Gastrocnemius medialis (tissue), 4 donors: ENCODE data around the gene DAPK3.

Experiments used
- POLR2A ChIP-seq, 2 donors: fragments of 450-650 bp; IDR thresholded peaks; one replicate each; pipeline ENCODE4 v1.6.1; 2017; ENCODE audit warnings: antibody characterized with exemption in 2 of 2, mild to moderate bottlenecking in 2 of 2, moderate library complexity in 2 of 2
- TF ChIP-seq, protein P1 (sequence below), 5 experiments: fragments of 450-650 bp in 3 of 5; fragments of 200-600 bp in 2 of 5; sonication (generic) in 2 of 5; IDR thresholded peaks in 4 of 5; conservative IDR thresholded peaks in 1 of 5; 1 replicate in 4 of 5; 2 replicates in 1 of 5; pipeline ENCODE4 v1.5.1; 2016 to 2019; ENCODE audit warnings: antibody characterized with exemption in 5 of 5, mild to moderate bottlenecking in 3 of 5, moderate library complexity in 3 of 5

GRCh38 chr19:4010808-4011110, 39.9 kb upstream of the DAPK3 start:
- TF ChIP-seq, protein P1, sequence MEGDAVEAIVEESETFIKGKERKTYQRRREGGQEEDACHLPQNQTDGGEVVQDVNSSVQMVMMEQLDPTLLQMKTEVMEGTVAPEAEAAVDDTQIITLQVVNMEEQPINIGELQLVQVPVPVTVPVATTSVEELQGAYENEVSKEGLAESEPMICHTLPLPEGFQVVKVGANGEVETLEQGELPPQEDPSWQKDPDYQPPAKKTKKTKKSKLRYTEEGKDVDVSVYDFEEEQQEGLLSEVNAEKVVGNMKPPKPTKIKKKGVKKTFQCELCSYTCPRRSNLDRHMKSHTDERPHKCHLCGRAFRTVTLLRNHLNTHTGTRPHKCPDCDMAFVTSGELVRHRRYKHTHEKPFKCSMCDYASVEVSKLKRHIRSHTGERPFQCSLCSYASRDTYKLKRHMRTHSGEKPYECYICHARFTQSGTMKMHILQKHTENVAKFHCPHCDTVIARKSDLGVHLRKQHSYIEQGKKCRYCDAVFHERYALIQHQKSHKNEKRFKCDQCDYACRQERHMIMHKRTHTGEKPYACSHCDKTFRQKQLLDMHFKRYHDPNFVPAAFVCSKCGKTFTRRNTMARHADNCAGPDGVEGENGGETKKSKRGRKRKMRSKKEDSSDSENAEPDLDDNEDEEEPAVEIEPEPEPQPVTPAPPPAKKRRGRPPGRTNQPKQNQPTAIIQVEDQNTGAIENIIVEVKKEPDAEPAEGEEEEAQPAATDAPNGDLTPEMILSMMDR (IDR thresholded peaks at IDR 0.05 in 4 of 5, conservative IDR thresholded peaks at IDR 0.05 in 1 of 5): no peak
- no peak for TF ChIP-seq POLR2A (IDR thresholded peaks at IDR 0.05)
